Epithelial cell of proximal tubule (primary cell): ENCODE results near the gene KCNMA1. TPM values are rescaled to one million over a fixed set of nuclear protein-coding genes. Genes with fewer than 3 reads are reported as not detected.

Experiments
- DNase-seq: peaks from one replicate; pipeline ENCODE4 v3.0.0-alpha.2; 2011; ENCODE audit warnings: low read depth
- H3K4me3 ChIP-seq: 2 replicates; pipeline ENCODE4 v1.5.1; 2011; ENCODE audit warnings: low read depth, mild to moderate bottlenecking, low read length
- CTCF ChIP-seq: conservative IDR thresholded peaks from 2 replicates; pipeline ENCODE4 v1.5.1; 2012; ENCODE audit warnings: low read depth, mild to moderate bottlenecking, low read length
- total RNA-seq: library from RNA; depleted of rRNA; stranded (reverse); fragments of >200 nt; gene quantifications from 2 replicates; pipeline ENCODE4 v1.2.3, GENCODE V29; 2015

The KCNMA1 gene
- total RNA-seq, 1 donor from 2014 or later, result 12.5 TPM

GRCh38 chr10:77168161-77168560 lies 469.4 kb downstream of the KCNMA1 start:
- DNase-seq, result no peak
- H3K4me3 ChIP-seq, result no peak overlapping the region
- TF ChIP-seq CTCF, result no peak

- no peak for DNase-seq
- peak; percentile 81 for TF ChIP-seq CTCF
- no peak overlapping the region for H3K4me3 ChIP-seq
Observed at GRCh38 chr10:77165445-77166208, 472.0 kb downstream of the KCNMA1 start.

- no peak for TF ChIP-seq CTCF
- no peak overlapping the region for H3K4me3 ChIP-seq
- DNase-seq, result no peak
Observed at GRCh38 chr10:77164616-77165311, 472.8 kb downstream of the KCNMA1 start.

- H3K4me3 ChIP-seq, result no peak overlapping the region
- no peak for TF ChIP-seq CTCF
- DNase-seq, result peak; percentile 95
Observed at GRCh38 chr10:77163670-77164348, 473.8 kb downstream of the KCNMA1 start.

GRCh38 chr10:77162697-77163096 lies 474.9 kb downstream of the KCNMA1 start:
- TF ChIP-seq CTCF, result no peak
- DNase-seq, result no peak
- H3K4me3 ChIP-seq, result no peak overlapping the region

GRCh38 chr10:77160679-77161078 lies 476.9 kb downstream of the KCNMA1 start:
- no peak overlapping the region for H3K4me3 ChIP-seq
- no peak for TF ChIP-seq CTCF
- no peak for DNase-seq
